ENCODE data around the gene CARMIL1.

CARMIL1 gene

DNA sequence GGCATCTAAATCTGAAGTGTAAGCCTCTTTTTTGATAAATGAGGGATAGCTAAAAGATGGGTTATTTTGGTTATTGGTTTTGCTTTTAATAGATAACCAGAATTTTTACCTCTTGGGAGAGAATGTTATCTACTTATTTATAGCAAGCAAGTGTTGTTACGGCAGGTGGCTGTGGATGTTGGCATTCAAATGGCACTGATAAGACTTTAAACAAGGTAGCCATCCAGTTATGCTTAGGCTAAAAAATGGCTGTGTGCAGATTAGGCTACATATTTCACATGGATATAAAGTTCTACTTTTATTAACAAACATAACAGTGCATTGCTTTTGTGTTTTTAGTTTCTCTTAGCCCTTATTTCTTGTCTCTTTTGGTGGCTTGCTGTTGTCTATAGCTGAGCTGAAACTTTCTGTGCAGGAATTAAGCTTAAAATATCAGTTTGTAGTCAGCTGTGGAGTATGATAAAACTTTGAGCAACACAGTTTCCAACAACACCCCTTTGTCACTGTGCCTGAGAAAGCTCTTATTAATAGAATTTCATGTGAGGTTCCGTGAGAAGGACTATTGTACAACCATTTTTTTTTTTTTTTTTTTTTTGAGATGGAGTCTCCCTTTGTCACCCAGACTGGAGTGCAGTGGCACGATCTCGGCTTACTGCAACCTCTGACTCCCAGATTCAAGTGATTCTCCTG is 28.8 kb downstream of the CARMIL1 start:
- H3K4me3 ChIP-seq (ENCODE audit: low read depth, low read length), result no peak overlapping the region
- TF ChIP-seq, protein P1, sequence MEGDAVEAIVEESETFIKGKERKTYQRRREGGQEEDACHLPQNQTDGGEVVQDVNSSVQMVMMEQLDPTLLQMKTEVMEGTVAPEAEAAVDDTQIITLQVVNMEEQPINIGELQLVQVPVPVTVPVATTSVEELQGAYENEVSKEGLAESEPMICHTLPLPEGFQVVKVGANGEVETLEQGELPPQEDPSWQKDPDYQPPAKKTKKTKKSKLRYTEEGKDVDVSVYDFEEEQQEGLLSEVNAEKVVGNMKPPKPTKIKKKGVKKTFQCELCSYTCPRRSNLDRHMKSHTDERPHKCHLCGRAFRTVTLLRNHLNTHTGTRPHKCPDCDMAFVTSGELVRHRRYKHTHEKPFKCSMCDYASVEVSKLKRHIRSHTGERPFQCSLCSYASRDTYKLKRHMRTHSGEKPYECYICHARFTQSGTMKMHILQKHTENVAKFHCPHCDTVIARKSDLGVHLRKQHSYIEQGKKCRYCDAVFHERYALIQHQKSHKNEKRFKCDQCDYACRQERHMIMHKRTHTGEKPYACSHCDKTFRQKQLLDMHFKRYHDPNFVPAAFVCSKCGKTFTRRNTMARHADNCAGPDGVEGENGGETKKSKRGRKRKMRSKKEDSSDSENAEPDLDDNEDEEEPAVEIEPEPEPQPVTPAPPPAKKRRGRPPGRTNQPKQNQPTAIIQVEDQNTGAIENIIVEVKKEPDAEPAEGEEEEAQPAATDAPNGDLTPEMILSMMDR (IDR thresholded peaks at IDR 0.05; ENCODE audit: low read depth, low read length), result no peak

- TF ChIP-seq, protein P1 (IDR thresholded peaks at IDR 0.05; ENCODE audit: low read depth, low read length), result no peak
- H3K4me3 ChIP-seq (ENCODE audit: low read depth, low read length), result no peak overlapping the region
Observed at GRCh38 chr6:25309886-25310285, 30.7 kb downstream of the CARMIL1 start.

GRCh38 chr6:25311331-25311840 is 32.2 kb downstream of the CARMIL1 start:
- no peak overlapping the region for H3K4me3 ChIP-seq (ENCODE audit: low read depth, low read length)
- TF ChIP-seq, protein P1 (IDR thresholded peaks at IDR 0.05; ENCODE audit: low read depth, low read length), result no peak

DNA sequence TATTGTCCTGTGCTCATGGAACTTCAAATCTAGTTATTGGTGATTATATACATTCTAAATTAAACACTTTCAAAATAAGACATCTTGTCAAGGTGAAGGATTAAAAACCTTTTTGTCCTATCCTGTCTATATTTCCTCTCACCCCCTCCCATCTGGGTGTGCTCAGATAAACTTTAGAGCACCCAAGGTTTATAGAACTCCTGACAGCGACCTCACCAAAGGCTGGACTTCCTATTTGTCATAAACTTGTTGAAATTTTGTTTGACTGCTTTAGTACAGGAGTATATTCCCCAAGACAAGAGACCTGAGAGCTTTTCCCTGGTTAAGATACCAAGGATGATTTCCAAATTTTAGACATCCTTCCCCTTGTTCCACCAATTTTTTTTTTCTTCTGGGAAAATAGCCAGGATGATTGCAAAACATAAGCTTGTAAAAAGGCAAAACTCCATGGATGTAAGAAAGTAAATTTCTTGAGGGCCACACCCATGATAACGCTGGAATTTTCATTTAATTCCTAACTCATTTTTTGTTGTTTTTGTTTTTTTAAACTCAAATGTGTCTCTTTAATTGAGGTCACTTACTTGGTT is 33.0 kb downstream of the CARMIL1 start:
- no peak overlapping the region for H3K4me3 ChIP-seq (ENCODE audit: low read depth, low read length)
- TF ChIP-seq, protein P1 (IDR thresholded peaks at IDR 0.05; ENCODE audit: low read depth, low read length), result no peak

DNA sequence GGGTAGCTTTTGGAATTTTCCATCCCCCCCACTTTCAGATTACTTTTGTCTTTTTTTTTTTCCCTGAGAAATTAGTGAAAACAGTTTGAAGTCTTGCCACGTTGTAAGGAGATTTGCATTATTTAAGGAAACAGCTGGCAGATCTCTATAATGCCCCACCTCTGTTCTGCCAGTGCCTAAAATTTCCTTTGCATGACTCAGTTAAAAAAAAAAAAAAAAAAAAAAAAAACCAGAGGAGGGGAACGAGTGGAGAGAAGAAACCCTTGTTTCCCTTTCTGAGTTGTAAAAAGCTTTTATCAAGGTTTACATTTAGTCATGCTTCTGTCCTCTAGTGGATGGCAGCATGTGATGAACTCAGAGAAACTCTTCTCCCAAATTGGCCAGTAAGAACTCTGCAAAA is 33.5 kb downstream of the CARMIL1 start:
- H3K4me3 ChIP-seq (ENCODE audit: low read depth, low read length), result no peak overlapping the region
- TF ChIP-seq, protein P1 (IDR thresholded peaks at IDR 0.05; ENCODE audit: low read depth, low read length), result no peak

DNA sequence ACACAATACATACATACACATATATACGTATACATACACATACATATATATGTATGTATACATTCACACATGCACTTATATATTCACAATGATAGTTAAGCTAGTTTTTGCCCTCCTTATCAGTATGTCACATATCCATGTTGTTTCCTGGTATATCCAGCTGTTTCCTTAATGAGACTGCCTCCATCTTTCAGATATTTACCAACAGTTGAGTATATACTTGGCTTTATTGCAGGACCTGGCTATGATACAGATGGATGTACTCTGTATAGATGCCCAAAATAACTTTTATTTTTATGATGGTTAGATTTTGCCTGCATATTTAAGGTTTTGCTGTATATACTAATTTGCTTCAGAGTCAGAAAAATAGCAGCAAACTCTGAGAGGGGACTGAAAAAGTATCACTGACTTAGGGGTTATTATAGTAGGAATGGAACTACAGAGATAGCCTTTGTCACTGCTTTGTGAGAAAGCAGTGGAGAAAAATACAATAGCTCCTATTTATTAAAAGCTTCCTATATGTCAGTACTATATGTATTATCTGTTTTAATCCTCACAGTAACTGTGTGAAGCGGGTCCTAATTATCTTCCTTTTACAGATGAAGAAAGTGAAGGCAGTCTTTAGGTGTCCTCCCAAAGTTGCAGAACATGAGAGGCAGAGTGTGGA is 35.5 kb downstream of the CARMIL1 start:
- H3K4me3 ChIP-seq (ENCODE audit: low read depth, low read length), result no peak overlapping the region
- TF ChIP-seq, protein P1 (IDR thresholded peaks at IDR 0.05; ENCODE audit: low read depth, low read length), result no peak

Measured in WI38 (cell line).